ENCODE data around the gene ERAL1.

- TF ChIP-seq CTCF (IDR thresholded peaks at IDR 0.05 in 8 of 11, conservative IDR thresholded peaks at IDR 0.05 in 3 of 11) (no peak), POLR2A (IDR thresholded peaks at IDR 0.05) (no peak)
These were observed 12.9 kb upstream of the ERAL1 start for GRCh38 chr17:28841901-28842281.
